K562 treated with DMSO at 1 percent for 24 hours (cell line): Measurements from ENCODE around the gene LCN6. TPM values are rescaled to one million over a fixed set of nuclear protein-coding genes. Genes with fewer than 3 reads are reported as not detected.

ENCODE experiments used
- total RNA-seq: library from RNA; unstranded; fragments of 300-600 nt; gene quantifications from 2 replicates; pipeline ENCODE4 v1.2.3, GENCODE V29; 2022; ENCODE audit warnings: low read depth; ENCODE audit not compliant: insufficient read depth

LCN6 gene, protein sequence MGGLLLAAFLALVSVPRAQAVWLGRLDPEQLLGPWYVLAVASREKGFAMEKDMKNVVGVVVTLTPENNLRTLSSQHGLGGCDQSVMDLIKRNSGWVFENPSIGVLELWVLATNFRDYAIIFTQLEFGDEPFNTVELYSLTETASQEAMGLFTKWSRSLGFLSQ
- not detected in 2 replicates for total RNA-seq

DNA sequence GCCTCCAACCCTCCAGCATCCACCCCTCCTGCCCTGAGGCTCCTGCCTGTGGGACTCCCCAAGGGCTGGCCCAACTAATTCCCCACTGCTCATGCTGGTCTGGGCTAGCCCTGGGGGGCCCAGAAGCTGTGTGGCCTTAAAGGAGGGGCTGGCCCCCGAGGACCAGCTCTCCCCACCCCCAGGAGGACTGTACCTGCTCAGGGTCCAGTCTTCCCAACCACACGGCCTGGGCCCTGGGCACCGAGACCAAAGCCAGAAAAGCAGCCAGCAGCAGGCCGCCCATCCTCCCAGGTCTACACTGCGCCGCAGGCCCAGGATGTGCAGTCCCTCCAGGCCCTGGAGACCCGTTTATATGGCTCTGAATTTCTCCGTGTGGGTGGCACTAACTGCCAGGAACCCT, at the start of gene LCN6:
LCN6 (minus strand) TSS at position 325 of the 400 bp plus-strand sequence; CDS start at position 283, 42 bp downstream.

DNA sequence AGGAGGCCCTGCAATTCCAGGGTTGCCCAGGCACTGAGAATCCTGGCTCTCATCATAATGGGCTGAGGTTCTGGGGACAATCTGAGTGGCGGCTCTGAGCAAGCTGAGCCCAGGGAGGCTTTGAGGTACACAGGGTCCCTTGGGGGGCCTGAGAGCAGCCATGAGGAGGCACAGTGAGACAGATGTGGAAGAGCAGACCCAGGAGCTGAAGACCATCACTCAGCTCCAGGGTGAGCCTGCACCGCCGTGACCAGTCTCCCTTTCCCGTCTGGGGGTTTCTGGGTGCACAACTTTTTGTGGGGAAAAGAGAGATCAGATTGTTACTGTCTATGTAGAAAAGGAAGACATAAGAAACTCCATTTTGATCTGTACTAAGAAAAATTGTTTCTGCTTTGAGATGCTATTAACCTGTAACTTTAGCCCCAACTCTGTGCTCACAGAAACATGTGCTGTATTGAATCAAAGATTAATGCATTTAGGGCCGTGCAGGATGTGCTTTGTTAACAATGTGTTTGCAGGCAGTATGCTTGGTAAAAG, 48.0 kb upstream of the LCN6 start, which contains the start of gene CCDC183:
CCDC183 (plus strand) TSS at position 101 of the 537 bp plus-strand sequence; CDS start at position 161, 60 bp downstream.

DNA sequence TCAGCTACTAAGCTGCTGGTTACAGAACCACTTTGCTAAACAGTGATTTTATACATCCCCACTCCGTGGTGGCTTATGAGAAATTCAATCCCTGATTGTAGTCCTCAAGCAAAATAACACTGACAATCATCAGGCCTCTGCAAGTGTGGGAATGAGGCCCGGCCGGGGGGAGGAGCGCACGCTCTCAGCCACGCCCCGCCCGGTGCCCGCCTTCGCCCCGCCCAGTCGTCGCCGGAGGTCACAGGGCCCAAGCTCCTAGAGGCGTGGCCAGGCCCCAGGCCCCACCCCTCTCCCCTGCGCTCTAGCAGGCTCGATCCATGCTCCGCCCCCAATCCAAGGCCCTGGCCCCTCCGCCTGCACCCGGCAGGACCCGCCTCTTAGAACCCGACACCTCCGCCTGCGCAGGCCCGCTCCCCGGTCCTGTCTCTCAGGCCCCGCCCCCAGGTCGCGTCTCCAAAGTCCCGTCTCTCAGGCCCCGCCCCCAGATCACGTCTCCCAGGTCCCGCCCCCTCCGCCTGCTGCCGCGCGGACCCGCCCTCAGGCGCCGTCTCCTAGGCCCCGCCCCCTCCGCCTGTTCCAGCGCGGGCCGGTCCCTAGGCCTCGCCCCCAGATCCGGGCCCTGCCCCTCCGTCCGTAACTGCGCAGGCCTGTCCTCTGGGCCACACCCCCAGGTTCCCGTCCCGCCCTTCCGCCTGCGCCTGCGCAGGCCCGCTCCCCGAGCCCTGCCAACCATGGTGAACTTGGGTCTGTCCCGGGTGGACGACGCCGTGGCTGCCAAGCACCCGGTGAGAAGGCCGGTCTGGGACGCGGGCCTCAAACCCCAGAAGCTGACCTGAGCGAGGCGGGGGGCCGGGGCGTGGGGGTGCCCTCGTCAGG, 42.6 kb upstream of the LCN6 start, which contains the start of gene TMEM141:
TMEM141 (plus strand) TSS at position 705 of the 876 bp plus-strand sequence; CDS start at position 732, 27 bp downstream.

DNA sequence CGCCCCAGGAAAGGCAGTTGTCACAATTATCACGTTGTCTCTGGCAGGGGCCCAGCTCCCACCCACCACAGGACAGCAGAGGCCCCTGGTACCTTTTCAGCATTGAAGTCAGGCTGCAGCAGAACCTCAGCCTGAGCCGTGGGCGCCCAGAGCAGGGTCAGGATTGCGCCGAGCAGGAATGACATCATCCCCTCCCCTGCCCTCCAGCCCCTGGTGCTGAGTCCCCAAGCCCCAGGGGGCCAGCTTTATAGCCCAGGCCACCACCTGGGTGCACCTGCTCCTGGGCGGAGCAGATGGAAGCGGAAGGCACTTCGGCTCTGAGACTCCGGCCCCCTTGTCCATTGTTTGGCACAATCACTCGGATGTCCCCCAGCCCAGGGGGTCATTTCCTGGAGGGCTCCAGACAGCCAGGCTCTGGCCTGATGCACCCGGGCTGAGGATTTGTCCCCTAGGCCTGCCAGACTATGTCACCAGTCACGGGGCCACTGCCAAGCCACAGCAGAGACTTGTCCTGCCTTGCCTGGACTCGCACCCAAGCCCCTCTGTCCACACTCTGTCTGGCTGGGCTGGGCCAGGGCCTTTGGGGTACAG, 16.1 kb upstream of the LCN6 start, which contains the start of gene LCN15:
LCN15 (minus strand) TSS at position 218 of the 591 bp plus-strand sequence; CDS start at position 188, 30 bp downstream.

DNA sequence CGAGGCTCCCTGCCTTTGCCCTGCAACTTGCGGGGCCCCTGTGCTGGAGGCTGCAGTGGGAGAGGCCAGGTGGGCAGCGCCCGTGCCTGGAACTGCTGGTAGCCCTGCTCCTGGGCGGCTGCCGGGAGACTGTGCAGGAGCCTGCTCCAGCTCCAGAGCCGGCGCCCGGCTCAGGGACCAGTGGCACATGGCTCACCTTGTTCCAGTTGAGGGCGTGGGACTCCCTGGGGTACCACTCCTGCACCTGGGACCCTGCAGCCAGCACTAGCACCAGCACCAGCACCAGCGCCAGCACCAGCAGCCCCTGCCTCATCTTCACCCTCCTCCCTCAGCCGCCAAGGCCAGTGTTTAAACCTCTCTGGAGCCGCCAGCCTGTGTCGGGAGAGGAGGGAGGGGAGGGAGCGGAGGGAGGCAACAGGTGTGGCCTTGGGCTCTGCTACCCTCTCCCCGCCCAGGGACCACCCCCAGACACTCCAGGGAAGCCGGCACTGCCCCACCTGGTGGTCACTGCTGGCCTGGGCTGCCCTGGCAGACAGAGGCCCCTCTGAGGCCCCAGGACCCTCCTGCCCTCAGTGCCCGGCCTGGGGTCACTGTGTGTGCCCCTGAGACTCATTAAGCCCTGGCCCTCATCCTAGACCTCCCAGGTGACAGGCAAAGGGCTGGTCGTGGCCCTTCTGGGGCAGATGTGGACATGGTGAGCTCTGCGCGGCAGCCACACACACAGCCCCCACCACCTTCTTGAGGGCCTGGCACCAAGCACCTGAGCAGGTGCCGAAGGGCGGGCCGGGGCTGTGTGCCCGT, 5.5 kb downstream of the LCN6 start, which contains the start of gene LCN10:
LCN10 (minus strand) TSS at position 350 of the 801 bp plus-strand sequence; CDS start at position 313, 37 bp downstream.

DNA sequence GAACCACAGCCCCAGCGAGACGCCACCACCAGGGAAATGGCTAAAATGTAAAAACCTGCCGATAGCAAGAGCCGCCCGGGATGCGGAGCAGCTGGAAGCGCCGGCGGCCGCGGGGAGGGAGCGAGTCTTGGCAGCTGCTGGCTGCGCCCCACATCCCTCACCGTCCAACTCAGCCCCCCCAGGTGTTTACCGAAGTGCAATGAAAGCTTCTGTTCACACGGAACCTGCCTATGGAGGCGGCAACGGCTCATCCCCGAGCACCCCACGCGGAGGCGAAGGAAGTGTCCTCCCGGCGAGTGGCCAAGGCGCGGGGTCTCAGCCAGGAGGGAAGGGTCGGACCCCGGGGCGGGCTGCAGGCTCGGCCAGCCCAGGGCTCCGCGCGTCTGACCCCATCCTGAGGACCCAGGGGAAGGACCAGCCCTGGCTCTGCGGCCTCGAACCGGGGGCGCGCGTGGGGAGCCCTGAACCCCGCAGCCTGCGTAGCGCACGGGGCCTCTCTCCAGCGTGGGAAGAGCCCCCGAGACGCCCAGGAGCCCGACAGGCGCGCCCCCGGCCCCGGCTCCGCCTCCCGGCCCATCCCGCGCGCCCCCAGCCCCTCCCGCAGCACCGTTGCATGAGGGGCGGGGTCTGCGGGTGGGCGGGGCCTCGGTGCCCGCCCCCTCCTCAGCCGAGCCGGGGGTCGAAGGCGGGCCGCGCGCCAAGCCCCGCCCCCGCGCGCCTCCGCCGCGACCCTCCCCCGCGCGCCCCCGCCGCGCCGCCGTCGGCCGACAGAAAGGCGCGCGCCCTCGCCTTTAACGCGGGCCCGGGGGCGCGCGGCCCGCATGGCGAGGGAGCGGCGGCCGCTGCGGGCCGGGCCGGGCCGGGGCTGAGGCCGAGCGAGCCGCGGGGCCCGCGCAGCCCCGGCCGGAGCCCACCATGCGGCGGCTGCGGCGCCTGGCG, 36.3 kb downstream of the LCN6 start, which contains the start of gene DIPK1B:
DIPK1B (plus strand) TSS at position 822 of the 939 bp plus-strand sequence; CDS start at position 916, 94 bp downstream.

Other genes with a start within 250 kb of the LCN6 start
- gene NOTCH1, start 202.5 kb downstream of the LCN6 start, total RNA-seq, result 21.4 and 22.9 TPM in 2 replicates
- 127 and 159 TPM in 2 replicates for gene EGFL7, start 85.6 kb downstream of the LCN6 start, total RNA-seq
- 78.2 and 86.1 TPM in 2 replicates for gene AGPAT2, start 61.1 kb downstream of the LCN6 start, total RNA-seq
- 17.6 and 20.5 TPM in 2 replicates for gene DIPK1B, start 36.0 kb downstream of the LCN6 start, total RNA-seq
- 0.50 TPM in 1 of 2 replicates, not detected in the other for gene LCN10, start 5.6 kb downstream of the LCN6 start, total RNA-seq
- gene LCN8, start 9.7 kb upstream of the LCN6 start, total RNA-seq, result not detected in 2 replicates
- gene LCN15, start 16.0 kb upstream of the LCN6 start, total RNA-seq, result not detected in 2 replicates
- gene TMEM141, start 42.8 kb upstream of the LCN6 start, total RNA-seq, result 80.0 and 85.0 TPM in 2 replicates
- 1.8 and 3.5 TPM in 2 replicates for gene CCDC183, start 47.8 kb upstream of the LCN6 start, total RNA-seq
- 160 and 181 TPM in 2 replicates for gene RABL6, start 59.4 kb upstream of the LCN6 start, total RNA-seq
- gene AJM1, start 94.0 kb upstream of the LCN6 start, total RNA-seq, result 12.3 and 15.9 TPM in 2 replicates
- 163 and 193 TPM in 2 replicates for gene PHPT1, start 100.9 kb upstream of the LCN6 start, total RNA-seq
- 1.9 and 3.1 TPM in 2 replicates for gene MAMDC4, start 103.8 kb upstream of the LCN6 start, total RNA-seq
- gene EDF1, start 117.8 kb upstream of the LCN6 start, total RNA-seq, result 668 and 686 TPM in 2 replicates
- 32.9 and 35.8 TPM in 2 replicates for gene TRAF2, start 138.0 kb upstream of the LCN6 start, total RNA-seq
- gene FBXW5, start 196.2 kb upstream of the LCN6 start, total RNA-seq, result 150 and 189 TPM in 2 replicates
- gene C8G, start 196.7 kb upstream of the LCN6 start, total RNA-seq, result 1.1 TPM in 1 of 2 replicates, not detected in the other
- not detected in 2 replicates for gene LCN12, start 203.7 kb upstream of the LCN6 start, total RNA-seq
- 5.6 and 7.3 TPM in 2 replicates for gene PTGDS, start 229.0 kb upstream of the LCN6 start, total RNA-seq
- not detected in 2 replicates for gene LCNL1, start 234.5 kb upstream of the LCN6 start, total RNA-seq
- 82.2 and 86.6 TPM in 2 replicates for gene PAXX, start 243.9 kb upstream of the LCN6 start, total RNA-seq
- gene CLIC3, start 248.0 kb upstream of the LCN6 start, total RNA-seq, result 0.64 and 1.7 TPM in 2 replicates